GM21447 (cell line): ENCODE results near the gene ACVR1.

ENCODE experiments used
- ATAC-seq: cut with Tn5 transposase; IDR thresholded peaks from one replicate; pipeline ENCODE4 v1.9.1; 2021; ENCODE audit not compliant: unreplicated experiment

The ACVR1 gene

DNA sequence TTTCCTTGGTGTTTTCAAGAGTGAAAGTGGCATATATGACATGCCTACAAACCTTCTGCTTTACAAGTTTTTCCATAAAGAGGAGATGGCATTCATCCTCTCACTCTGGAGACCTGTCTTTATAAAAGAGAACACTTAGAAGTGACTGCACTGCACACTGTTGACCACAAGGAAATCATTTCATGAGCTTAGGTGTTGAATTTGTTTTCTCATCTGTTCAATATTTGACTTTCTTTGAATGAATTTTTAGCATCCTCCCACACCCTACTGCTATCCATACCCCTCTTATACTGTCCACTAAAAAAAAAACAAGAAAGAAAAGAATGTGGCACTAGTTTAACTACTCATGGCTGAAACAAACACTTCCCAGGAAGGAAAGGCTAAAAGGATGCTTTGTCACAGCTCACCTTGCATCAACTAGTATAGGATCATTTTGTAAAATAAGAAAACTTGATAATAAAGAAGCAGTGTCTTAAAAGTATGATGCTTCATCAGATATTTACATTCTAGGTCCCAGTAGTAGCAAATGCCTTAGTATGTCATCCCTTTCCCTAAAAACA is 83.0 kb downstream of the ACVR1 start:
- ATAC-seq, result no peak

GRCh38 chr2:157792335-157793052 is 83.6 kb downstream of the ACVR1 start:
- ATAC-seq, result no peak

DNA sequence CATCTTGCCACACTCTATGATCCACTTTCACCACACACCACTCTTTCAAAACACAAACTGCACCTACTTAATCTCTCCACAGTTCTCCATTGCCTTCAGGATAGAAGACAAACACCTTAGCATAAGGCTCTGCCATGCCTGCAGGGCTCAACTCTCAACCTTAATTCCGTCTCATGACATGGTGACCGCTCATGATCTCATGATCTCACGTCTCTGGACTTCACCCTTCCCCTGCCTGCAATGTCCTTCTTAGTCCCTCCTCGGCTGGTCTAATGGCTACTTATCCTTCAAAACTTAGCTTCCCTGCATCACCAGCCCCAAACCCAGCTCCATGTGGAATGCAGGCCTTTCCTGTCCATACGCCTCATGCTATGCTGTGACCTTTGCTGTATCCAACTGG is 85.3 kb downstream of the ACVR1 start:
- no peak for ATAC-seq

DNA sequence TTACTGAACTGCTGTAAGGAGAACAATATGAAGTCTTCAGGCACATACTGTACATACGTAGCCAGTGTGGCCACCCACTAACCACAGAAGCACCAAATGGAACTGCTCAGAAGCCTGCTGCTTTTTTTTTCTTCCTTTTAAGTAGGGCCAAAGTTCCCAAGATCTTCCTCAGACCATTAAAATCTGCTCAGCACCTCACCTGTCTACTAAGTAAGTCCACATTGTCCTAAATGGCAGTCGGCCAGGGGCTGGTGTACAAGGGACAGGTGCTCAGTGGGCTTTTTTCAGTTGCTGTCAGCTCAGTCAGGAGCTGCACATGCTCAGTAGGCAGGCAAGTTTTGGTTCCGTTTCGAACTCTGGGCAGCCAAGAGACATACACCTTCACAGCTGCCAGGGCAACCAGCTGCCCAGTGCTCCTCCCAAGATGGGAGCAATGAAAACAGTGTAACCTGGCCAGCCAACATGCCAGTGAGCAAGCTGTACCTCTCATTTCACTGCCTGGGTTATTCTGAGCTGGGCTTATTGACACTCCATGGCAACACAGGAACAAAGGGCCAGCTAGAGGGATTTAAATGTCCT is 86.1 kb downstream of the ACVR1 start:
- no peak for ATAC-seq

GRCh38 chr2:157789256-157789655 is 86.9 kb downstream of the ACVR1 start:
- no peak for ATAC-seq

GRCh38 chr2:157788201-157788600 is 87.9 kb downstream of the ACVR1 start:
- no peak for ATAC-seq

DNA sequence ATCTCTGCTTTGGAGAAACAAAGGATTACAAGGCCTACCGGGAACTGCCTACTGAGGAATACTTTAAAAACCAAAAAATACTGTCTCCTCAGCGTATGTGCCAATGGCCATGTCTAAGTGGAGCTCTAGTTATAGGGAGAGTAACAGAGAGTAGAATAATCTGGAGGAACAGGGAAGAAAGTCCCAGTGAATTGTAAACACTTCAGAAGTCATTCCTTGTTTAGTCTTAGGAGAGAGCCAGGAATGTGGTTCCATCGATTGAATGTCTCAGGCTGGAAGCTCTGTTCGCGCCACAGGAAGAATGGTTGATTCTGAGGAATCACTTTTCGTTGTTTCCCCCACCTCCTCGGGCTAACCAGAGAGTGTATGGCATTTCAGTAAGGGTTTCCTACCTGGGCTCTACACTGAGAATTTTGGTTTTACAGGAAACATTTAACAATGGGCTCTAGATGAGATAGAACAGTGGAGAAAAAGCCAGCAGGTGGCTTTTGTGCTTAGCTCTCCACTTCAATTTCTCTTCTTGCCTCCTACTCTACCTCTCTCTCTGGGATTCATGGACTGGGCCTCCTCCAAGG is 88.7 kb downstream of the ACVR1 start:
- ATAC-seq, result no peak

DNA sequence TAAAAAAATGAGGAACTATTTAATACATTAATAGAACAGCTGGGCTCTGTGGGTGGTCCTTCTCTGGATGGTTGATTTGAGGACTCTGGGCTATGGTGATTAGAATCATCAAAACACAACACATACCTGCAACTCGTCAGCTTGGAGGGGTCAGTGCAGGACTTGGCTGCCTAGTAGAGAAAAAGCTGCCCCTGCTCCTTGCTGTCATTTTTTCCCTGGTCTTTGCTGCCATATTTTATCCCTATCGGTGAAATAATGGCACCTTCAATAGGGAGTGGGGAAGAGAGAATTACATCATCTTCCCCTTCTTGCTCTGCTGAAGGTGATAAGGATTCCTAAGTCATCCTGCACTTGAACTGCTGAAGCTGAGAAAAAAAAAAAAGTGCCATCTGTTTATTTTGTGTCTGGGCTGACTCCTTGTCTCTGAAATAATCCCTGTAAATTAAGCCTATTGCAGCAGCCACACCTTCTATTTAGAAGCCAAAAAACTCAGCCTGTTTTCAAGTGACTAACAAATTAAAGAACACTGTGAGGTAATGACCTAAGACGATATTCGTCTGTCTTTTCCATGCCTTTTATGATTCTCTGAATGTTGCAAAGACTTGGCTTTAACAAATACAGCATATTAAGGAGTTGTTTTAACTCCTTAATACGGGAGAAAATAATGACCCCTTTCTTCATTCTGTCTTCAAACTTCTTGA is 89.3 kb downstream of the ACVR1 start:
- no peak for ATAC-seq

DNA sequence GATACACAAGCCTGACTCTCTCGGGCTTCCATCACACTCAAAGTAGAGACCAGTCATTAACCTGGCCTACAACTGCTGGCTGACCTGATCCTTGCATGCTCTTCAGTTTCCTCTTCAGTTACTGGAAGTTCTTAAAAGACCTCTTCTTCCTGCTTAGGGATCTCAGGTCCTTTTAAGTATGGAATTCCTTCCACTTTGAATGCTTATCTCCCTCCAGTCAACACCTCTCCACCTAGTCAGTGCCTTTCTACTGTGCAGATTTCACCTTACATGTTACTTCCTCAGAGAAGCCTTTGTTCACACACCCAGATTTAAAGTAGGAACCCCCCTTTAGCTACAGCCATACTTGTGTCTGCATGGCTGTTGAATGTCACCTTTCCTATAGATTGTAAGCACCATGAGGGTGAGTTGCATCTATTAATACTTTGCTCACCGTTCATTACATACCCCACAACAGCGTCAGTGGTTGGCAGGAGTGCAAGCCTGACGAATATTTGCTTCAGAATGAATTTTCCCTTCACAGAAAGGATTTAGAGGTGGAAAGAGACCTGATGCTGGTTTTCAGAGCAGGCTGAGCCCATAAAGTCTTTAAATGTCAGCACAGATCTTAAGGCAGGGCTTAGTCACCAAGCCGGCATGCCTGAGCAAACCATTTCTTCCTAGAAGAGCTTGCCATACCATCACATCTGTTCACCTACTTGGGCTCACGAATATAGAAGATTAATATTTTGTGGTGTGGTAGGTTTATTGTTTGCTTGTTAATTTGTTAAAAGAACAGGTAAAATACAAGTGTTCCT is 90.1 kb downstream of the ACVR1 start:
- no peak for ATAC-seq

DNA sequence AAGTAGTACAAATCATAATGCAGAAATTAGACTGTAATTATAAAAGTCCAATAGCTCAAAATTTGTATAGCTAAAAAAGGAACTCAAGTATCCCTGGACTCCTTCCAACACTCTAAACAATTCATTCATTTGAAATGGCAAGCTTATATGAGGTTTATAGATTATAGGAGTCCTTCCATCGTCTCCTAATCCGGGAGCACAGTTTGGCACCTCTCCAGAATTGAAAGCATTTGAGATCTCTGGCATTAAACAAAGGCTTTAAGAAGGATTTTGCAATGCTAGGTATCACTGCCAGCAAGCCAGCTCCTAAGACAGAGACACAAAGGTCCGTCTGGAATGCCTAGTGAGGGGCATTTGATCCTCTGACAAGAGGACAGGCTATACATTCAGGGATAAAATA is 90.9 kb downstream of the ACVR1 start:
- no peak for ATAC-seq

- ATAC-seq, result no peak
These were observed 91.3 kb downstream of the ACVR1 start for GRCh38 chr2:157784823-157785175.

- ATAC-seq, result no peak
These were observed 91.8 kb downstream of the ACVR1 start for GRCh38 chr2:157784169-157784822.

DNA sequence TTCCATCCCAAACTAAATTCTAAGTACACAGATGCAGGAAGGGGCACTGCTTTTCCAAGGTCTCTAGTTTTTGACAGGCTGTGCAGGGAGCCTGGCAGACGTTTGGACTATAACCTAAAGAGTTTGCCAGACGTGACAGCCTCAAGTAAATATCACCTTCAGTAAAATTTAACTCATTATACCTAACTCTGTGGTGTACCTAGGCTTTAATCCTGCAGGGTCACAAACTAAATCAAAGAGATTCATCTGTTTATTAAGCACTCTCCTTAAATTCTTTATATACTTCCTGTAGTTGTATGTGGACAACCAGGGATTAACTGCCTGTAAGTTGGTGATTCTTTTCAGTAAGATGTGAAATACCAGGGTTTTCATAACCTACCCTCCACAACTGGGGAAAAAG is 92.9 kb downstream of the ACVR1 start:
- ATAC-seq, result no peak

GRCh38 chr2:157782057-157782845 is 93.9 kb downstream of the ACVR1 start:
- no peak for ATAC-seq

GRCh38 chr2:157780211-157780610 is 95.9 kb downstream of the ACVR1 start:
- ATAC-seq, result no peak

GRCh38 chr2:157779794-157780193 is 96.3 kb downstream of the ACVR1 start:
- no peak for ATAC-seq

GRCh38 chr2:157777427-157777826 is 98.7 kb downstream of the ACVR1 start:
- no peak for ATAC-seq

DNA sequence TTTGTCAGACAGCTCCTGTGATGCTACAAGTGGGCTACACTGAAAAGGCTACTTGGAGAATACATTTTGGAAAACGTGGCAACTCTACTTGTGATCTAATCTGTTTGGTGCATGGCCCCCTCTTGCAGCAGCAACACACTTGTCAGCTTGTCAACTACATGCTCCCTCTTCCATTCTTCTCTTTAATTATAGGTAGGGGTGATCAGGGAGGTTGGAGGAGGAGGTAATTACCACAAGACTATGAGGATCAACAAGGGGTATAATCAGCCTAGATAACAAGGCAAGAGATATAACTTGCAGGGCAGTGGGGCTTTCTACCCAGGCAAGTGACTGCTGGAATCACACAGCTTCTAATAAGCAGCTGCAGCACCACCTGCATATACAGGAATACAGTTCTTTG is 104.9 kb downstream of the ACVR1 start:
- no peak for ATAC-seq

DNA sequence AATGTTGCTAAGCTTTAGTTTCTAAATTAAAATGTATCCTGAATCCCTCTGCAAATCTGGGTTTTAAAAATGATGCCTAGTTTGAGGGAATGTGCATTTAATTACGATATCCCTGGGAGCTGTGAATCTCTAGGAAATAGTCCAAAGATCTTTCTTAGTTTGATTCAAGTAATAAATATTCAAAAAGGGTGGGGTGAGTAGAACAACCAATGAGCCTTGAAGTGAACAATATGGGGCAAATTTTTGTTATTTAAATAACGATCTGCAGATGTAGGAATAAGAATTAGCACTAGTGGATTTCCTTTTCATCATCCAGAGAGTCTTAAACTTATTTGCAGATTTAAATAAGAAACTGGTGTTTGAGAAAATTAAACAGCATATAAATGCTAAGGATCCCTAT is 106.3 kb downstream of the ACVR1 start:
- ATAC-seq, result no peak

DNA sequence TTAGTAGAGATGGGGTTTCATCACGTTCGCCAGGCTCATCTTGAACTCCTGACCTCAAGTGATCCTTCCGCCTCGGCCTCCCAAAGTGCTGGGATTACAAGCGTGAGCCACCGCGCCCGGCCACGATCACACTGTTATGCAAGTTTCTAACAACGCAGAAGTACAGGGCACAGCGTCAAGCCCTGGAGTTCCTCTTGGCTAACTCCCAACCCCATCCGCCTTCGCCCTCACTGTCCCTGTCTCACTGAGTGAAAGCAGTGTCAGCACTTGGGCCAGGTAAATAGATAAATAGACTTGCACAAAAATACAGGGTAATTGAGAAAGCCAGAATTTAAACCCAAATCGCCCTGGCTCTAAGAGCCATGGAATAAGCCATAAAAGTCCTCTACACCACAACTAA is 111.7 kb downstream of the ACVR1 start:
- no peak for ATAC-seq
